ENCODE results near the gene MYOZ2. TPM values are rescaled to one million over a fixed set of nuclear protein-coding genes. Genes with fewer than 3 reads are reported as not detected.

The MYOZ2 gene
- total RNA-seq: not detected
- not detected for total RNA-seq (2013)

- H3K4me3 Mint-ChIP-seq: no peak within 1 kb of the TSS
- 100% methylated on average over 1 of the region's 2 CpGs for WGBS (ENCODE audit: insufficient coverage)
- H3K4me1 Mint-ChIP-seq: peaks cover 10% of the 10 kb centered on the region in 2 donors
- H3K27ac ChIP-seq (ENCODE audit: low read length): no peak within 1 kb of the TSS
- no peak within 1 kb of the TSS for H3K4me3 ChIP-seq (ENCODE audit: low read length)
- DNase-seq (no peak), ATAC-seq (no peak)
- no peaks in the 10 kb centered on the region for H3K27me3 ChIP-seq (ENCODE audit: control insufficient read depth, insufficient read depth, low read length)
- no peaks in the 10 kb centered on the region for H3K9me3 Mint-ChIP-seq
- H3K4me1 ChIP-seq (ENCODE audit: control insufficient read depth, insufficient read depth, low read length): peaks cover 3% of the 10 kb centered on the region
- H3K9me3 ChIP-seq (ENCODE audit: control insufficient read depth, insufficient read depth, low read length): no peaks in the 10 kb centered on the region
- H3K36me3 Mint-ChIP-seq: no peaks in the 10 kb centered on the region
- intact Hi-C loops (cut with micrococcal nuclease): no loop called here
- peaks cover 2 to 7% of the 10 kb centered on the region in 2 donors for H3K27me3 Mint-ChIP-seq (ENCODE audit: low read depth in 2 of 2)
- H3K27ac Mint-ChIP-seq: no peak within 1 kb of the TSS
- no peaks in the 10 kb centered on the region for H3K36me3 ChIP-seq (ENCODE audit: control insufficient read depth, insufficient read depth, low read length)
- no peak for TF ChIP-seq CTCF (IDR thresholded peaks at IDR 0.05)
These were observed at the start of gene MYOZ2 for GRCh38 chr4:119135721-119136121. TSS of gene MYOZ2 (plus strand) at chr4:119135832. CDS start at chr4:119136526, 694 bp downstream.

DNA sequence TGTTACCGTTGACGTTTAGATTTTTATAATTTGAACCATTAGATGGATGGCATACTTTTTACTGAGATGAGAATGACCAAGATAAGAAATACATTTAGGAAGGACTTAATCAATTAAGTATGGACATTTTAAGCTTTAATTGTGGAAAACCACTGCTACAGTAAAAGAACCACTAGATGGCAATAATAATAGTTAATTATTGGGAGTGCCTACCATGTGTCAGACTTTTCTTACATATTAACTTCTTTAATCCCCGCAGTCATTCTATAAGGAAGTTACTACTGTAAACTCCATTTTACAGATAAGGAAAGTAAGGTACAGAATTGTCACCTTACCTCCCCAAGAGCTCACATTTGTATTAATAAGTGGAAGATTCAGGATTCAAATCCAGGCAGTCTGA is 48.5 kb upstream of the MYOZ2 start:
- Mint-ChIP-seq H3K27me3 (ENCODE audit: low read depth in 2 of 2) (peaks cover 3 to 8% of the 10 kb centered on the region in 2 donors), H3K4me3 (no peak overlapping the region), H3K9me3 (peaks cover 0 to 2% of the 10 kb centered on the region in 2 donors), H3K27ac (no peak overlapping the region), H3K36me3 (no peaks in the 10 kb centered on the region), H3K4me1 (no peaks in the 10 kb centered on the region)
- no peaks in the 10 kb centered on the region for H3K36me3 ChIP-seq (ENCODE audit: control insufficient read depth, insufficient read depth, low read length)
- H3K27me3 ChIP-seq (ENCODE audit: control insufficient read depth, insufficient read depth, low read length): no peaks in the 10 kb centered on the region
- no peak for ATAC-seq
- no peak for TF ChIP-seq CTCF (IDR thresholded peaks at IDR 0.05)
- intact Hi-C loops (cut with micrococcal nuclease): no loop called here
- DNase-seq: no peak
- H3K9me3 ChIP-seq (ENCODE audit: control insufficient read depth, insufficient read depth, low read length): no peaks in the 10 kb centered on the region
- no peak overlapping the region for H3K4me3 ChIP-seq (ENCODE audit: low read length)
- H3K4me1 ChIP-seq (ENCODE audit: control insufficient read depth, insufficient read depth, low read length): no peaks in the 10 kb centered on the region
- WGBS (ENCODE audit: insufficient coverage): 38% methylated on average over 2 of the region's 3 CpGs
- no peak overlapping the region for H3K27ac ChIP-seq (ENCODE audit: low read length)

DNA sequence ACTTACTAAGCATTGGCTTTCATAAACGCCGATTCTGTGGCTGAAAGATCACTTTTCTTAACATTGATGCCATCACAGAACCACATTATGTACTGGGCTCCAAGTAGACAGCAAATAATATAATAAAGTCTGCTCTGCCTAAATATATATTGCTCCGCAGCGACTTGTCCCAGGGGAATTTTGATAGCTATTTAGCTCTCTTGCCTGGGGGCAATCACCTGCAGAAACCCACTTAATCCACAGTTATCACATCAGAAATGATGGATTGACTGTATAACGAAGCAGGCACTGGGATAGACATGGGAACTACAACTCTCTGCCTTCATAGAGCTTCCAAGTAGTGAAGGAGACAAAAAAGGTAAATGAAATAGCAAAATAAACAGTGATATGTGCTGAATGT is 48.0 kb upstream of the MYOZ2 start:
- DNase-seq (no peak), ATAC-seq (no peak)
- intact Hi-C loops (cut with micrococcal nuclease): no loop called here
- TF ChIP-seq CTCF (IDR thresholded peaks at IDR 0.05): no peak
- H3K4me3 Mint-ChIP-seq: no peak overlapping the region
- no peak overlapping the region for H3K4me3 ChIP-seq (ENCODE audit: low read length)
- no peaks in the 10 kb centered on the region for H3K27me3 ChIP-seq (ENCODE audit: control insufficient read depth, insufficient read depth, low read length)
- no peaks in the 10 kb centered on the region for H3K9me3 ChIP-seq (ENCODE audit: control insufficient read depth, insufficient read depth, low read length)
- peaks cover 3 to 8% of the 10 kb centered on the region in 2 donors for H3K27me3 Mint-ChIP-seq (ENCODE audit: low read depth in 2 of 2)
- 80% methylated on average over 5 of the region's 5 CpGs for WGBS (ENCODE audit: insufficient coverage)
- H3K4me1 ChIP-seq (ENCODE audit: control insufficient read depth, insufficient read depth, low read length): no peaks in the 10 kb centered on the region
- peaks cover 0 to 2% of the 10 kb centered on the region in 2 donors for H3K9me3 Mint-ChIP-seq
- no peaks in the 10 kb centered on the region for H3K36me3 ChIP-seq (ENCODE audit: control insufficient read depth, insufficient read depth, low read length)
- no peaks in the 10 kb centered on the region for H3K4me1 Mint-ChIP-seq
- no peak overlapping the region for H3K27ac Mint-ChIP-seq
- no peak overlapping the region for H3K27ac ChIP-seq (ENCODE audit: low read length)
- no peaks in the 10 kb centered on the region for H3K36me3 Mint-ChIP-seq

Measured in natural killer cell (primary cell).